ENCODE results near the gene INPP5D. TPM values are rescaled to one million over a fixed set of nuclear protein-coding genes. Genes with fewer than 3 reads are reported as not detected.

The INPP5D gene
- total RNA-seq, 1 donor from 2014 or later: 2.2 TPM

- no peak for DNase-seq
- Mint-ChIP-seq H3K27ac (ENCODE audit: unreplicated experiment) (no peak overlapping the region), H3K27me3 (ENCODE audit: unreplicated experiment) (peaks cover 2% of the 10 kb centered on the region), H3K4me3 (ENCODE audit: unreplicated experiment) (no peak overlapping the region), H3K4me1 (ENCODE audit: low read depth, unreplicated experiment) (no peaks in the 10 kb centered on the region), H3K9me3 (ENCODE audit: unreplicated experiment) (no peaks in the 10 kb centered on the region), H3K36me3 (ENCODE audit: unreplicated experiment) (peaks cover 6% of the 10 kb centered on the region)
- no peak for TF ChIP-seq CTCF (IDR thresholded peaks at IDR 0.05; ENCODE audit: partially characterized antibody, unreplicated experiment)
Observed at GRCh38 chr2:233233618-233234230, 173.6 kb downstream of the INPP5D start.

DNA sequence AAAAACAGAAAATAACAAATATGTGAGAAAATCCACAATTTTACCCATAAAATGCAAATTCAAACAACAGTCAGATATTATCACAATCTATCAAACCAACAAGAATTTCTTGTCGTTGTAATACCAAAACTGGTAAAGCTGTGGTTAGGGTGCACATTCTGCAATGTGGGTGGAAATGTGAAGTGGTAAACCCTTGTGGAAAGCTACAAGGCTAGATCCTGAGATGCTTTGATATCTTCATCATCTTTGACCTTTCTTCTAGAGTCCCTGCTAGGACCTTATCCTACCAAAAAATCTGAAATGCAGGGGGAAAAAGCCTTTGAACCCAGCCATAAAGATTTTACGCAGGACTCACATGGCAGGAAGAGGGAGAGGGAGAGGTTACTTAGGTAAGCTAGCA lies 174.1 kb downstream of the INPP5D start:
- no peak for DNase-seq
- H3K27me3 Mint-ChIP-seq (ENCODE audit: unreplicated experiment): peaks cover 4% of the 10 kb centered on the region
- no peak overlapping the region for H3K27ac Mint-ChIP-seq (ENCODE audit: unreplicated experiment)
- H3K36me3 Mint-ChIP-seq (ENCODE audit: unreplicated experiment): peaks cover 6% of the 10 kb centered on the region
- H3K4me3 Mint-ChIP-seq (ENCODE audit: unreplicated experiment): no peak overlapping the region
- no peaks in the 10 kb centered on the region for H3K9me3 Mint-ChIP-seq (ENCODE audit: unreplicated experiment)
- no peak for TF ChIP-seq CTCF (IDR thresholded peaks at IDR 0.05; ENCODE audit: partially characterized antibody, unreplicated experiment)
- H3K4me1 Mint-ChIP-seq (ENCODE audit: low read depth, unreplicated experiment): no peaks in the 10 kb centered on the region

DNA sequence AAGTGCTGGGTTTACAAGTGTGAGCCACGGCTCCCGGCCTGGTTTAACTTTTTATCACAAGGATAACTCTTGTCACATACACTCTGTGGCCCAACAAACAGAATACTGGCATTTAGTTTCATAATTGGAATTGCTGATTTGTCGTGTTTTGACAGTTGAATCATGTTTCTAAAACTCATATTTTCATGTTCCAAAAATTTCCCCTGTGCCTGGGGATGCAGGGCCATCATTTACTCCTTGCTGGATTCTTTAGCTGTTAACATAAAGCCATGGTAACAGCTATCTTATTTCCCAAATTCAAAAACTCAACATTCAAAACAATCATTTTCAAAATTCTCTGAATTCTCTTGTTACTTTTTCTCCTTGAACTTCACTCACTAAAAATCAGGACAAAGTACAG lies 174.9 kb downstream of the INPP5D start:
- no peaks in the 10 kb centered on the region for H3K4me1 Mint-ChIP-seq (ENCODE audit: low read depth, unreplicated experiment)

GRCh38 chr2:233235977-233236376 lies 175.8 kb downstream of the INPP5D start:
- no peaks in the 10 kb centered on the region for H3K9me3 Mint-ChIP-seq (ENCODE audit: unreplicated experiment)

More for the DNA sequence above, 174.9 kb downstream of the INPP5D start:
- H3K27me3 Mint-ChIP-seq (ENCODE audit: unreplicated experiment): peaks cover 4% of the 10 kb centered on the region
- no peaks in the 10 kb centered on the region for H3K9me3 Mint-ChIP-seq (ENCODE audit: unreplicated experiment)
- no peak for TF ChIP-seq CTCF (IDR thresholded peaks at IDR 0.05; ENCODE audit: partially characterized antibody, unreplicated experiment)
- no peak overlapping the region for H3K4me3 Mint-ChIP-seq (ENCODE audit: unreplicated experiment)
- DNase-seq: no peak
- H3K36me3 Mint-ChIP-seq (ENCODE audit: unreplicated experiment): peaks cover 6% of the 10 kb centered on the region
- H3K27ac Mint-ChIP-seq (ENCODE audit: unreplicated experiment): no peak overlapping the region

More at GRCh38 chr2:233235977-233236376, 175.8 kb downstream of the INPP5D start:
- peaks cover 4% of the 10 kb centered on the region for H3K27me3 Mint-ChIP-seq (ENCODE audit: unreplicated experiment)
- no peaks in the 10 kb centered on the region for H3K4me1 Mint-ChIP-seq (ENCODE audit: low read depth, unreplicated experiment)
- H3K27ac Mint-ChIP-seq (ENCODE audit: unreplicated experiment): no peak overlapping the region
- DNase-seq: no peak
- no peak for TF ChIP-seq CTCF (IDR thresholded peaks at IDR 0.05; ENCODE audit: partially characterized antibody, unreplicated experiment)
- H3K36me3 Mint-ChIP-seq (ENCODE audit: unreplicated experiment): peaks cover 6% of the 10 kb centered on the region
- no peak overlapping the region for H3K4me3 Mint-ChIP-seq (ENCODE audit: unreplicated experiment)
